Esophagus squamous epithelium (tissue), 5 donors: ENCODE results near the gene STEAP4. TPM values are rescaled to one million over a fixed set of nuclear protein-coding genes. Genes with fewer than 3 reads are reported as not detected.
"Not testable (repeated sequence)": the region's sequence is repeated elsewhere in the genome, so short reads cannot be mapped to it uniquely, and the experiment has no call there.

Source experiments
- DNase-seq: peaks from one replicate; lab custom pipeline; 2025; lab: John Stamatoyannopoulos, UW
- H3K27ac ChIP-seq, 4 donors: fragments of 200-600 bp; sonication (generic); one replicate each; pipeline ENCODE4 v1.5.1; 2016 to 2019; ENCODE audit warnings: mild to moderate bottlenecking in 1 of 4
- H3K27me3 ChIP-seq, 4 donors: fragments of 200-600 bp; sonication (generic); 1 replicate in 3 of 4; 2 replicates in 1 of 4; pipeline versions ENCODE4 v1.5.1 to v1.6.0; 2017 to 2021; ENCODE audit warnings: antibody characterized with exemption in 1 of 4
- H3K36me3 ChIP-seq, 3 donors: fragments of 200-600 bp; sonication (generic); one replicate each; pipeline ENCODE4 v1.5.1; 2016 to 2019
- H3K4me1 ChIP-seq, 3 donors: fragments of 200-600 bp; sonication (generic); one replicate each; pipeline ENCODE4 v1.5.1; 2017 to 2019
- H3K4me3 ChIP-seq, 4 donors: fragments of 200-600 bp; sonication (generic); 1 replicate in 3 of 4; 2 replicates in 1 of 4; pipeline ENCODE4 v1.5.1; 2016 to 2019; ENCODE audit warnings: mild to moderate bottlenecking in 2 of 4, moderate library complexity in 1 of 4
- H3K9me3 ChIP-seq, 3 donors: fragments of 200-600 bp; sonication (generic); one replicate each; pipeline ENCODE4 v1.5.1; 2016 to 2019
- CTCF ChIP-seq, 6 experiments: fragments of 450-650 bp in 4 of 6; fragments of 200-600 bp in 2 of 6; sonication (generic) in 2 of 6; IDR thresholded peaks; one replicate each; pipeline ENCODE4 v1.5.1; 2016 to 2019; ENCODE audit warnings: antibody characterized with exemption in 6 of 6, mild to moderate bottlenecking in 4 of 6, moderate library complexity in 4 of 6
- POLR2A ChIP-seq, 4 donors: fragments of 450-650 bp; IDR thresholded peaks; one replicate each; pipeline ENCODE4 v1.6.1; 2017; ENCODE audit warnings: antibody characterized with exemption in 4 of 4, mild to moderate bottlenecking in 4 of 4, moderate library complexity in 3 of 4
- WGBS, 2 donors: methylation state at CpG; one replicate each; pipeline ENCODE4 v1.1.5; 2018; 5-methylcytosine and 5-hydroxymethylcytosine counted together
- intact Hi-C: fragments of 100-400 bp; cut with DNase I; formaldehyde crosslinking; loops from one replicate; pipeline ENCODE4 v1.15.0; 2022
- total RNA-seq, 4 donors: library from RNA; depleted of rRNA; stranded (reverse); fragments of >200 nt; gene quantifications; one replicate each; pipeline ENCODE4 v1.1.0, GENCODE V29; 2016
- donor health status: DM: yes; HTN: yes; CAD: no.

STEAP4 gene
- total RNA-seq, 4 donors from 2014 or later = 6.3 to 50.5 (median 24.2) TPM

GRCh38 chr7:88276605-88277153 is 30.0 kb downstream of the STEAP4 start:
- Histone ChIP-seq H3K27me3 (no peaks in the 10 kb centered on the region), H3K9me3 (no peaks in the 10 kb centered on the region), H3K36me3 (no peaks in the 10 kb centered on the region), H3K27ac (no peak overlapping the region), H3K4me3 (no peak overlapping the region), H3K4me1 (no peaks in the 10 kb centered on the region)
- DNase-seq = no peak
- WGBS, 2 donors = 79 to 86% methylated on average over 3 of the region's 3 CpGs
- TF ChIP-seq CTCF (IDR thresholded peaks at IDR 0.05) (no peak), POLR2A (IDR thresholded peaks at IDR 0.05) (no peak)
- intact Hi-C loops = no loop called here

GRCh38 chr7:88274856-88275255 is 31.8 kb downstream of the STEAP4 start:
- 68 to 73% methylated on average over 5 of the region's 5 CpGs for WGBS, 2 donors
- H3K4me3 ChIP-seq, H3K27me3 ChIP-seq, intact Hi-C loops, H3K9me3 ChIP-seq, H3K36me3 ChIP-seq, DNase-seq, H3K4me1 ChIP-seq, H3K27ac ChIP-seq: not testable (repeated sequence)

GRCh38 chr7:88269586-88269985 is 37.1 kb downstream of the STEAP4 start:
- no peaks in the 10 kb centered on the region for H3K9me3 ChIP-seq
- no peaks in the 10 kb centered on the region for H3K36me3 ChIP-seq
- no peak overlapping the region for H3K27ac ChIP-seq
- no peaks in the 10 kb centered on the region for H3K27me3 ChIP-seq
- DNase-seq = no peak
- intact Hi-C loops = no loop called here
- H3K4me3 ChIP-seq = no peak overlapping the region
- TF ChIP-seq POLR2A (IDR thresholded peaks at IDR 0.05) (no peak), CTCF (IDR thresholded peaks at IDR 0.05) (no peak)
- 68 to 75% methylated on average over 3 of the region's 3 CpGs for WGBS, 2 donors
- no peaks in the 10 kb centered on the region for H3K4me1 ChIP-seq

DNA sequence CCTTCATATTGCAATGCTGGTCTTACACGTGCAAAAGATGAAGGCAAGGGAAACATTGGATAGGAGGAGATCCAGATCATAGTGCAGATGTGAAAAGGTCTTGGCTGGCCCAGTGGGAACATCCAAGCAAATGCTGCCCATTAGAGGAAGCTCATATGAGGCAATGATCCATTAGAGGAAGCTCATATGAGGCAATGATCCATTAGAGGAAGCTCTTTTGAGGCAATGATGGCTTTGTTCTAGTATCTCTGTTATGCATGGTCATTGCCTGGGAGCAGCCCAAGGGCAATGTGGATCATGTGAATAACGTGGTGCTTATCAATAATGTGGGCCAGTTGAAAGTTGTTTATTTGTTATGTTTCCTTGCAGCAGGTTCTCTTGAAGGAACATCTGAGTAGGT is 37.8 kb downstream of the STEAP4 start:
- intact Hi-C loops = no loop called here
- Histone ChIP-seq H3K36me3 (no peaks in the 10 kb centered on the region), H3K27me3 (no peaks in the 10 kb centered on the region), H3K9me3 (no peaks in the 10 kb centered on the region), H3K4me3 (no peak overlapping the region), H3K27ac (no peak overlapping the region), H3K4me1 (no peaks in the 10 kb centered on the region)
- WGBS, 2 donors = 34 to 40% methylated on average over 2 of the region's 2 CpGs
- TF ChIP-seq POLR2A (IDR thresholded peaks at IDR 0.05) = no peak
- no peak for DNase-seq

DNA sequence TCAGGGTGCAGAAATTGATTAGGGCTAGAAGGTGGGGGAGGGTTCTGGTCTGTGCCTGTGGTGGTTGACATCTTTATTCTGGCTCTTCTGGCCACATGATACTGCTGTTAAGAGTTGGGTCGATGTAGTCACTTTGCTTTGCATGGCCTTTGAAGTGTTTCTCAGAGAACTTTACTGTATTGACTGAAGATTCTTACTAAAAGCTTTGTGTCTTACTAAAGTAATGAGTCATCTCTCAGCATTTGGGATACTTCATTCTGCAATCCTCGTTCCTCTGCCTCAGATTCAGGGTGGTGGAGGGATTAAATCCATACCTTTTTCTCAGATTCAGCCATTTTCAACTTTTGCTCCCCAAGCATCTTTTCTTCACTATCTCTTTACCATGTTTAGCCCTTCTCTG is 38.6 kb downstream of the STEAP4 start:
- TF ChIP-seq CTCF (IDR thresholded peaks at IDR 0.05) (no peak), POLR2A (IDR thresholded peaks at IDR 0.05) (no peak)
- WGBS, 2 donors = 41 to 83% methylated on average over 2 of the region's 2 CpGs
- Histone ChIP-seq H3K9me3 (no peaks in the 10 kb centered on the region), H3K4me1 (no peaks in the 10 kb centered on the region), H3K27me3 (no peaks in the 10 kb centered on the region), H3K4me3 (no peak overlapping the region), H3K36me3 (no peaks in the 10 kb centered on the region), H3K27ac (no peak overlapping the region)
- intact Hi-C loops = no loop called here
- no peak for DNase-seq

GRCh38 chr7:88267421-88267820 is 39.3 kb downstream of the STEAP4 start:
- TF ChIP-seq CTCF (IDR thresholded peaks at IDR 0.05) (no peak), POLR2A (IDR thresholded peaks at IDR 0.05) (no peak)
- no peaks in the 10 kb centered on the region for H3K4me1 ChIP-seq
- H3K27ac ChIP-seq = no peak overlapping the region
- no peaks in the 10 kb centered on the region for H3K36me3 ChIP-seq
- no peaks in the 10 kb centered on the region for H3K9me3 ChIP-seq
- 88 to 91% methylated on average over 4 of the region's 4 CpGs for WGBS, 2 donors
- intact Hi-C loops = no loop called here
- DNase-seq = no peak
- no peaks in the 10 kb centered on the region for H3K27me3 ChIP-seq
- no peak overlapping the region for H3K4me3 ChIP-seq

- H3K27me3 ChIP-seq, H3K36me3 ChIP-seq: not testable (repeated sequence)
- 54 to 72% methylated on average over 3 of the region's 3 CpGs for WGBS, 2 donors
These were observed 41.7 kb downstream of the STEAP4 start for GRCh38 chr7:88264987-88265386.

More at GRCh38 chr7:88264987-88265386, 41.7 kb downstream of the STEAP4 start:
- H3K4me1 ChIP-seq, H3K9me3 ChIP-seq, H3K4me3 ChIP-seq, DNase-seq, H3K27ac ChIP-seq, intact Hi-C loops: not testable (repeated sequence)
